GM21360 (cell line): ENCODE measurements around the gene SERINC2.

ENCODE experiments used
- ATAC-seq: cut with Tn5 transposase; IDR thresholded peaks from one replicate; pipeline ENCODE4 v1.9.1; 2021; ENCODE audit warnings: mild to moderate bottlenecking, moderate library complexity; ENCODE audit not compliant: unreplicated experiment

Gene SERINC2

DNA sequence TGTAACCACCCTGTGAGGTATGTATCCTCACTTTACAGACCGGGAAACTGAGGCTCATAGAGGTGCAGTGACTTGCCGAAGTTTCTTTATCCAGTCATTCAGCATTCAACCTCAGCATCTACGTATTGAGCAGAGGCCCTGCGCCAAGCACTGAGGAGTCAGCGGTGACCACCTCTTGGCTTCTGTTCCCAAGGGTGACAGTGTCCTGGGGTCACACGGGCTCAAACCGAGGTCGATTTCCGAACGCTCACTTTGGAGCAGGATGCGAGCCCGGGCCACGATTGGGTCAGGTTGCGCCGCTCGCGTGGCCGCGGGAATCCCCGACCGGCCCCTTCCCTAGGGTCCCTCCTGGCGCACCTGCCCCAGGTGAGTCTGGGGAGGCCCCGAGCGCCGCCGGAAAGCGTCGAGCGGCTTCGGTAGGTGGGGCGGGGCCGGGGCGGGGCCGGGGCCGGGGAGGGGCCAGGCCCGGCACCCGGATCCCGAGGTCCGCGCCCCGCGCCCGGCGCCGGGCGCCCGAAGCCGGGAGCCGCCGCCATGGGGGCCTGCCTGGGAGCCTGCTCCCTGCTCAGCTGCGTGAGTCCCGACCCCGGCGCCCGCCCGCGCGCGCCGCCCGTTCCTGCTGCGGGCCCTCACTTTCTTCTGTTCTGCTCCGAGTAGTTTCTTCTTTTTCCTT is at the start of gene SERINC2:
Gene SERINC2 (plus strand): TSS at position 482 of the 673 bp plus-strand sequence. CDS start 53 bp downstream, at position 535.
- ATAC-seq, result no peak

DNA sequence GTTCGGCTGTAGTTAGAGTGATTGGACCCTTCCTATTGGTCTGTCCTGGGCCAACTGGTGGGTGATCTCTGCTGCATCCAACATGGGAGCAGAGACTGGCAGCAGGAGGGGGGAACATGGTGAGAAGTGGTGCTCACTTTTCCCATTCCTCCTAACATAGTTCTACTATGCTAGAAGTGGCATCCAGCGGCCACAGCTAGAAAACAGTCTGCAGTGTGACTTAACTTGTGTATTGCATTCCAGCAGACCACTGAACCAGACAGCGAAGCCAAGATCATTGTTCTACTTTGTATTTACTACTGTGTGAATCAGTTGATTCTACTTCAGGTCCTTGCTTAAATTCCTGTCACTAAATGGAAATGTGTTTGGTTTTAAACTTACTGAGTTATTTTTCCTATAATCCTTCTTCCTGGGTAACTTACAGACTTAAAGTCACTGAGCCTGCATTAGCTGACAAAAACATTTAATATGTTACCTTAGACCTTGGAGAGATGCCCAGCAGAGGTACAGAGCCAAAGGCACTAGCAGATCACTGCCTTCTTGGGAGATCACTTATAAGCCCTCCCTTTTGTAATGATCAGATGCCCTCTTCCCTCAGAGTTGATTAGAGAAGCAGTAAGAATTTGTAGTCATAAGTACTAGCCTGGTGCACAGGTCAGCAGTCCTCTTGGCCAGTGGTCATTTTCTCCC is 48.3 kb upstream of the SERINC2 start:
- no peak for ATAC-seq

DNA sequence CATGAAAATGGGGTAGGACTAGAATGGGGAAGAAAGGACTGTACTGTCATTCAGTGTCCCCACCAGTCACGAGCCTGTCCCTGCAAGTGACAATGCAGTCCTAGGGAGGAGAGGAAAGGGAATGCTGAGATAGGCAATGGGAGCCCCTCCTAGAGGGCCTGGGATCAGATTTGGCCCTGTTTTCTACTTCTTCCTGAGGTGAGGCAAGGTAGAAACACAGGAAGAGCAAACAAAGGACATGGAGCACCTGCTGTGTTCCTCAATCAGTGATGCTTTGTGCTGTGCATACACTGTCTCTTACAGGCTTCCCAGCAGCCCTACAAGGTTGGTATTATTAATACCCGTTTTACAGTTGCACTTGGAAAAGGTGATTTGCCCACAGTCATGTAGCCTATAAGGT is 46.2 kb upstream of the SERINC2 start:
- no peak for ATAC-seq

DNA sequence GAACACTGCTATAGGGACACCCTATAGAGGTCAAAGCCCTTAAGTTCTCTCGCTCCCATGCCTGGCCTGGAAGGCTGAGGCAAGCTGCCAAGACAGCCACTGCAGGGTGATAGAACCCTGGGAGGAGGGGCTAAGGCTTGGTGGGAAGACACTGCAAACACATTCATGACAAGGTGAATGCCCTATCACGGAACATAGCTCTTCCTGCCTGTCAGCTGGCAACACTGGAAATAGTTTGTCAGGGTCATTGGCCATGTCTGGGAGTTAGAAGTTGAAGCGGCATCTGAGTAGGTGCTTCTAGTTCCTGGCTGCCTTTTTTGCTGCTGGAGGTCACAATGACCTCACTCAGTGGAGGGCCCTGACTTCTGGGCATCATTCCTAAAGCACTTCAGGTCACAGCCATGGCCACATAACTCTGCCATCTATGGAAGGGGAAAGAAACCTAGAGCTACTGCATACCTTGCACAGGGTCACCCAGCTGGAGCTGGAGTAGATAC is 44.4 kb upstream of the SERINC2 start:
- ATAC-seq, result no peak

DNA sequence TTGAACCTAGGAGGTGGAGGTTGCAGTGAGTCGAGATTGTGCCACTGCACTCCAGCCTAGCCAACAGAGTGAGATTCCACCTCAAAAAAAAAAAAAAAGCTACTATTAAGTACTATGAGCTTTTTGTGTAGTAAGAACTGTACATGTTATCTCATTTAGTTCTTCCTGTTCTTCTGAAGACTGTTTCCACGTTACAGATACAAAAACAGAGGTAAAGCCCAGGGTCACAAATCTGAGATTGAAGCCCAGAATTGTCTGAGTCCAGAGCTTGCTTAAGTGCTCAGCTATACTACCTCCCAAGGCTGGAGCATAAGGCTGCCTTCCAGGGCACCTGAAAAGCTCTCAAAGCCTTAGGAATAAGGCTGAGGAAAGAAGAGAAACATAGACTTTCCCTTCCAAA is 43.0 kb upstream of the SERINC2 start:
- no peak for ATAC-seq

DNA sequence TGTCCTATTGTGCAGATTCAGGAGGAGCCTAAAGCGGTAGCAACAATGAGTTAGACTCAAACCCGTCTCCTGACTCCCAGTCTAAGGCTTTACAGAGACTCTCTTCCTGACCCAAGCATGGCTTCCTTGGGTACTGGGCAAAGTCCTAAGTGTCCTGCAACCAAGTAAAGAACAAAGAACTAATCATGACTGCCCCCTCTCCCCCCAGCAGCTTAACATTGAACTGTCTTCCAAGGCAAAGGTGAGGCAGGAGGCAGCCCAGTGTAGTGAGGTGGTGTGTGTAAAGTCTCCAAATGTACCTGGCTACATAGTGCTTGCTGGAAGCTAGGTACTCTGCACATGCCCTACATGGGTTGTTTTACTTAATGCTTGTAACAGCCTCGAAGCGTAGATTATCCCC is 42.4 kb upstream of the SERINC2 start:
- ATAC-seq, result no peak

DNA sequence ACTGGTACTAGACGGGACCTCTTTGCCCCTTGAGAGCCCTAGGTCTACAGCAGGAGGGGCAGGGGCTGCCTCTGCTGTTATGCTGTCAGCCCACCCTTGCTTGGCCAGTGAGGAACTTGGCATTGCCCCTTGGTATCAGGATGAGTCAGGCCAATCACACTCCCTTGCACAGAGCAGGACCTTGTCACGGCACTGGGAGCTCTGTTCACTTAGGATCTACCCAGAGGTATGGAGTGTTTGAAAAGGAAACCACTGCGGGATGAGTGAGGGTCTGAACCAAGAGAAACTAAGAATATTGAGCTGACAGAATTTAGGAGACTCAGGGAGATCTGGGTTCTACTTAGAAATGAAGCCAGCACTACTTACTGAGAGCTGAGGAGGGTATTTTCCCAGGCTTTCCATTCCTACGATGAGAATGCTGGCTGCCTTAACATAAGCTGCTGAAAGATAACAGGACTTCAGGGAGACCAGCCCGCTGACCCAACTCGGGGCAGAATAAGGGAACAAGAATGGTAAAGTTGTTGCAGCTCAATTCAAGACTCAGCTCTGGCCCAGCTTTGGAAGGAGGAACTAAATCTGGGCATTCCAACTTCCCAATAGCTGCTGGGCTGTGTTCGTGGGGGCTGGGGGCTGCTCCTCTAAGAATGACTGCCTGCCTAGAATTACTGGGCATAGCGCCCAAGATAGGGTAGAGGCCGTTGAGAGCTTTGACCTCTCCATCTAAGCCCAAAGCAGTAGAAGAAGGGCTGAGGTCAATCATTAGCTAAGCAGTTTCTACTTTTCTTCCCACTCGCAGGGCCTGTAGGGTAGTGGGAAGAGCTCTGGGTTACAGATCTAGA is 41.7 kb upstream of the SERINC2 start:
- ATAC-seq, result no peak

DNA sequence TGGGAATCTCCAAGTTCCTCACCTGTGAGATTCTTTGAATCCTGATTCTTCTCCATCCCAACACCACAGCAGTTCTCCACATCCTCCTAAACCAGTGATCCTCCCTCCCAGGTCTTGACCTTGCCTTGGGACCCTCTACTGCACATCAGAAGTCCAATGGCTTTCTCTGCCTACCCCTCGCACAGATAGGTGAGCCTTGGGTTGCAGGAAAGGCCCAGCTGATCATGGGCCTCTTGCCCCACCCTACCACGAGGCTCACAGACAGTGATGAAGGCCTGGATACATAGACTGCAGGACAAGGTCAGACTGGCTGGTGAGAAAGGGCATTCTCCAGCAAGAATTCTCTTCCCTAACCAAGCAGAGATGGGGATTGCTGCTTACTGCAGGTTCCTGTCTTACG is 41.0 kb upstream of the SERINC2 start:
- ATAC-seq, result no peak

DNA sequence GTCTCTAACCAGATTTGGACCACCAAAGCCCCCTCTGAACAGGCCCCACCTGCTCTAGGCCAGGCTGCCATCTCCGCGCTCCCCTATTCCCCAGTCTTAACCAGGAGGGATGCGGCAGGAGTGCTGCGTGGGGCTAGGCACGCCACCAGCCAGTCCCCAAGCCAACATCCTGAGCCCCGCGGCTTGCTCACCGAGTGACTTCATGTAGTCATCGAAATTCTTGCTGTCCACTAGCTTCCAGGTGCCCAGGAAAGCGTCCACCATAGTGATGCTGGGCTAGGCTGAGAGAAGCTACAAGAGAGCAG is 40.3 kb upstream of the SERINC2 start:
- no peak for ATAC-seq

DNA sequence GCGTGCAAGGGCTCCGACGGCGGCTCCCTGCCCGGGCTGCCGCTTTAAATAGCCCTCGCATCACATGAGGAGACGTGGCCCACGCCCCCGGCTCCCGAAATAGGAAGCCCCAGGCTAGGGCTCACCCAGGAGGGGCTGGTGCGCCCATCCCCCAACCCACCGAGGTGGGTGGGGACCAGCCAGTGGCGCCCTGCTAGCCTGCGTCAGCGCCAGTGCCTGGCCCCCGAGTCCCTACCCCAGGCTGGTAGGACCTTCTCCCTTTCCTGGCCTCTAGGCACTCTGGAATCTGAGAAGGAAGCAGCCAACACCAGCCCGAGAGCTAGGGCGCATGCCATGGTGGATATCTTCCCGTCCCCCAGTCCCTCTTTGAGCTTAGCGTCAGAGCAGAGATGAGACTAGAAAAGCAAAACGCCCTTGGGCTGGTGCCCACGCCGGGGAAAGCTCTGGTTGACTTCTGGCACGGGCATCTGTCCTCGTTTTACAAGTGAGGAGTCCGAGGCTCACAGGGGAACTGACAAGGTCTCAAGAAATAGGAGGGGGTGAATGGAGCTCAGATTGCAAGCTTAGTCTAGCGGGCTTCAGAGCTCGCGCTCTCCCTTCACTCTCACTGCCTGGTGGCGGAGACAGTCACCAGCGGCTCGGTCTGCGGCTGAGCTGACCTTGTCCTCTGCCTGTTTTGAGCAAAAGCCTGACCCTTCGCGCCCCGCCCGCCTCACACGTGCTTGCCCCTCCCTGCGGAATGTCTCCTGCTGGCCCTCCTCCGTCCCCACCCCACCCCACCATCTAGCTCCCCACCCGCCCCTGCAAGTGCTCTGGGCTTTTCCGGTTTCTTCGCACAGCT is 39.7 kb upstream of the SERINC2 start, which contains the start of gene FABP3:
Gene FABP3 (minus strand): TSS at position 21 of the 841 bp plus-strand sequence. CDS start 62 bp downstream, outside the sequence.
- no peak for ATAC-seq

DNA sequence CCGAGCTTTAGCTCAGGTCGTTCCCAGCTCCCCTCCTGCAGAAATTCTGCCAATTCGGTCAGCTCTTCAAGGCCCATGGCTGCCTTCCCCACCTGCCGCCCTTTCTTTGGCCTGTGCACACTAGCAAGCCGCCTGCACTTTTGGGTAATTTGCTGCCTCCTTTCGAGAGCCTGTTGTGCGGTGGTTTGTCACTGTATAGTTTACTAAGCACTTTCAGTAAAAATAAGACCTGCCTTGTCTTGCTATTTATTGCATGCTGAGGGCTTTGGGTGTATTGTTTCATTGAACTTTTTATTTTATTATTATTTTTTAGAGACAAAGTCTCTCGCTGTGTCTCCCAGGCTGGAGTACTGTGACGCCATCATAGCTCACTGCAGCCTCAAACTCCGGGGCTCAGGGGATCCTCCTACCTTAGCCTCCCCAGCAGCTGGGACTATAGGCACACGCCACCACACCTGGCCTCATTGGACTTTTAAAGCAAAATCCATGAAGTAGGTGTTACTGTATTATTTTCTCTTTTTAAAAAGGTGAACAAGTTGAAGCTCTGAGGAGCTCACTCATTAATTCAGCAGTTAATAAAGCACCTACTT is 39.0 kb upstream of the SERINC2 start:
- ATAC-seq, result no peak

DNA sequence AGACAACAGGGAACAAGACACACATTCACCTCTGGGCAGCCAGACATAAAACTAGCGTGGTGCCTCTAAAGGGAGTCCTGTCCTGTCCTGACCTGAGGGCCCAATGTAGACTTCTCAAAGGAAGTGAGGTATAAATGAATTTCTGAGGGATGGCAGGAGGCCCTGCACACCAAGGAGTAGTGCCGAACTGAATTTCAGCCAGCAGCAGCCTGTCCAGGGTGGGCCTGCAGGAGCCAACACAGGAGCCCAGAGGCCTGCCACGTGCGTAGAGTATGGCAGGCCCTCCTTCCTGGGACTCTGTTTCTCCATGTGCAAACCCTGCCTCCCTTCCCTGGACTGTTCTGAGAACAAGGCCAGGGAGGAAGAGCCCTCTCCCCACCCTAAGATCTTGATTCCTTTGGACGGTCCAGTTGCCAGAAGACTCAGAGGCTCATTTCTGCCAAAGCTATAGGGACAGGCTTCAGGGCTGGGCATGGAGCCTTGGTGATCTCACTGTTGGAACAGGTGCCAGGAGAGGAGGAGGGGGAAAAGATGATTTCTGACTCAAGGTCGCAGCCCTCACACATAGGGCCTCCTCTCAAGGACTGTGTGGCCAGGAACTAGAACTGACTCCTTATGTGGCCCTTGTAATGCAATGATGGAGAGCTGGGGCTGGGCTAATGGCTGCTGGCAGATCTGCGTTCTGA is 38.4 kb upstream of the SERINC2 start:
- no peak for ATAC-seq

DNA sequence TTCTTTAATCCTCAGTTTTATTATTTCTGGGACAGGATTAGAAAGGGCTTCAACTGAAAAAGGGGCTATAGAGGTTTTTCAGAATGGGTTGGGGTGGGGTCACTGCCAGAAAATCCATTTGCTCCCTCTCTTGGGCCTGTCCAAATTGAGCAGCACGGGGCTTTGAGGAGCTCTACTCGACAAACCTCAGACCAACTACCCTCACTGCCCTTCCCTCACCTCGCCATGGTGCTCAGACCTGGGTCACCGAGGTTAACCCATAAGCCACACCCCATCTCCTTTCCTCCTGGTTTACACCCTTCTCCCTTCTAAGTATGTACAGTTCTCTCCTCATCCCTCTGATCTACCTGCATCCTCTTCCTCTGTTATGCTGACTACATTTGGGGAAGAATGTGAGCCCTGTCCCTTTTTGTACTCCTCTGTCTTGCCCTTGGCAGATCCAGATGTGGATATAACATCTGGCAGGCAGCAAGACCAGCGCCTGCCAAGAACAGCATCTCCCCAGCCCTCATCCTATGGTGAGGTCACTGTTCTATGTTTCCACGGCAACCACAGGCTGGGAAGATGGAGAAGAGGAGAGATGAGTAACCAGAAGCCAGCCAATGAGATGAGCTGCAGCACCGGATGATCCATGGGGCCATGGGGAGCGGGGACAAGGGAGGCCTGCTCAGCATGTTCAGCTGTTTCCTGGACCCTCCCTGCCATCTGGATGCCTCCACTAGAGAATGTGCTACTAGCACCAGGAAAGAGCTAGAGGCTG is 36.5 kb upstream of the SERINC2 start:
- ATAC-seq, result no peak

DNA sequence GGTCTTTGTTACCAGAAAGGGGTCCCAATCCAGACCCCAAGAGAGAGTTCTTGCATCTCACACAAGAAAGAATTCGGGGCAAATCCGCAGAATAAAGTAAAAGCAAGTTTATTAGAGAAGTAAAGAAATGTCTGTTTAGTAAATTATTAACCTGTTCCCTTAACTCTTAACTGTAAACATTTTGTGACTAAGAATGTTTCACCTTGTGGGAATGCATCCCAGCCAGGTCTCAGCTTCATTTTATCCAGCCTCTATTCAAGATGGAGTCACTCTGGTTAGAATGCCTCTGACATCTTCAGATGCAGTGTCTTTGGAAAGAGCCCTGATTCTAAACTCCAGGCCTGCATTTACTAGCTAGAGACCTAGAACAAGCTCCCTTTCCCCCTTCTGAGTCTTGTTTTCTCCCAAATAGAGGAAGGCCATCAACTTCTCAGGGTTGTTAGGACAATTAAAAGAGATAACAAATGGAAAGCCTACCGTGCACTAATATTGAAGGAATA is 35.6 kb upstream of the SERINC2 start:
- ATAC-seq, result no peak

DNA sequence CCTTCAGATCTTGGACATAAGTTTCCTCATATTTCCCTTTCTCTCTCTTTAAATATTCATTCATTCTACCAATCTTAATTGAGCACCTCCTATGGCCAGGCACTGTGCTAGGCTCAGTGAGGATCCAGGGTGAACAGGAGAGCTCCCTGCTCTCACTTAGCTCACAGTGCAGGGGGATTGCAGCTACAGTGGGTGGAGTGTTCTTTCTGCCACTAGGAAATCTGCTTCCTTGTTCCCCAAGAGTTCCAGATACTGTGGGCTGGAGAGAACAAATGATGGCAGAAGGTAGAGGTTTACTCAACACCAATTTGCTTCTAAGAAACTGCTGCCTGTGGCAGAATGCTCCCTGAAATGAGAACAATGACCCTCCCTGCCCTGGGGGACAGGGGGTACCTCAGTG is 35.0 kb upstream of the SERINC2 start:
- ATAC-seq, result no peak

DNA sequence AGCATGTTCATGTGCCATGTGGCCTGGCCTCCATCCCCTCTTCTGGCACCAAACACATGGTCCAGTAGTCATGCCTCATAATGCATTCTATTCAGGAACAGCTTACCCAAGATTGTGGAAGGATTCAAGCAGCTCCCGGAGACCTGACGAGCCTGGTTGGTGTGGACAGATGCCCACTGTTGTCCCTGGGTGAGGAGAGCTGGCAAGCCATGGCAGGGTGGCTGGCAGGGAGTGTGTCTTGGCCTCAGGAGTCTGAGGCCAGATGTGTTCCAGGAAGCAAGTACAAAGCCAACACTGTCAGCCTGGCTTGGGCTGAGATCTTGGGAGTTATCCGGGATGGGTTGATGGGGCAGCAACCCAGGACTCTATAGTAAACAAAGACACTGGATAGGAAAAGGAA is 32.8 kb upstream of the SERINC2 start:
- no peak for ATAC-seq

DNA sequence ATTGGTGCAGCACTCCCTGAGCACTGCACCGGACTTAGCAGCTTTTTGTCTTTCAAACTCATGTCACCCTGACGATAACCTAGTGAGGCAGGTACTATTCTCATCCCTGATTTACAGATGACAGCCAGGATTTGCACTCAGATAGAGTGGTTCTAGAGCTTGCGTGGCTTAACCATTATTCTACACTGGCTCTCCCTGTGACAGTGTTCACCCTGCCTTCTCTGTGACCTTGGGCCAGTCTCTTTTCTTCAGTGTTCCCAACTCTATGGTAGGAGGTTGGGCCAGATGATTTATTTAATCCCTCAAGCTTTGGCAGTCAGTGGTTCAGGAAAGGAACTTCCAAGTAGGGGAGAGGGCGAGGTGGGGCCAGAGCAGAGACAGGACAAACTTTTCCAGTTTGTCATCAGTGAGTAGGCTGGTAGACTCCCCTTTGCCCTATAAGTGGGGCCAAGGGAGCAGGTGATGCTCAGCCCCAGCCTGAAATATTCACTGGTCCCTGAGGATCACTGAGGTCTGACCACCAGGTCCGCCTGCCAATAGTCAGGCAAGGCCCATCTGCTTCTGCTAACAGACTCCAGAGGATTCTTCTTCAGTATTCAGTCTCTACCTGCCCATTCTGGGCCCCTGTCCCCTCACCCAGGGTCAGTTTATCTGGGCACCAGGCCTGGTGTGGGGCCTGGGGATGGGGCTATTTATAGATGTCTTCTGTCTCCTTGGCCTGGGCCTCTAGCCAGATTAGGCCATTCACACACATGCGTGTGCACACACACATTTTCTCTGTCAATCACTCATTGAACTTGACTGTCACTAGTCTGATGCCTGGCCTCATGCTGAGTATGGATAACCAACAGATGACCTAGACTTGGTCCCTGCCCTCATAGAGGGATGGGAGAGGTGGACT is 31.4 kb upstream of the SERINC2 start:
- ATAC-seq, result no peak
